ENCODE measurements around the gene PPIL6. TPM values are rescaled to one million over a fixed set of nuclear protein-coding genes. Genes with fewer than 3 reads are reported as not detected.

The PPIL6 gene
- total RNA-seq, 1 donor from 2014 or later: 2.2 TPM

GRCh38 chr6:109441069-109441816 lies 815 bp upstream of the PPIL6 start:
- H3K27ac Mint-ChIP-seq (ENCODE audit: unreplicated experiment): peak overlapping the region; percentile 90
- H3K9me3 Mint-ChIP-seq: no peaks in the 10 kb centered on the region
- H3K36me3 Mint-ChIP-seq (ENCODE audit: low read depth): peaks cover 5% of the 10 kb centered on the region
- DNase-seq (ENCODE audit: low read depth, low spot score): peak; percentile 26
- peaks cover 19% of the 10 kb centered on the region for H3K4me1 Mint-ChIP-seq
- TF ChIP-seq CTCF (conservative IDR thresholded peaks at IDR 0.05): peak; percentile 33
- H3K27me3 Mint-ChIP-seq (ENCODE audit: low read depth): no peaks in the 10 kb centered on the region
- peak overlapping the region; percentile 97 for H3K4me3 Mint-ChIP-seq

GRCh38 chr6:109436041-109436440 lies 4.4 kb downstream of the PPIL6 start:
- H3K36me3 Mint-ChIP-seq (ENCODE audit: low read depth): no peaks in the 10 kb centered on the region

GRCh38 chr6:109434456-109434855 lies 6.0 kb downstream of the PPIL6 start:
- no peak overlapping the region for H3K27ac Mint-ChIP-seq (ENCODE audit: unreplicated experiment)
- H3K4me3 Mint-ChIP-seq: no peak overlapping the region
- H3K9me3 Mint-ChIP-seq: no peaks in the 10 kb centered on the region
- H3K27me3 Mint-ChIP-seq (ENCODE audit: low read depth): no peaks in the 10 kb centered on the region
- no peaks in the 10 kb centered on the region for H3K36me3 Mint-ChIP-seq (ENCODE audit: low read depth)
- no peak for DNase-seq (ENCODE audit: low read depth, low spot score)
- no peak for TF ChIP-seq CTCF (conservative IDR thresholded peaks at IDR 0.05)
- peaks cover 2% of the 10 kb centered on the region for H3K4me1 Mint-ChIP-seq

More at GRCh38 chr6:109436041-109436440, 4.4 kb downstream of the PPIL6 start:
- no peaks in the 10 kb centered on the region for H3K27me3 Mint-ChIP-seq (ENCODE audit: low read depth)
- no peak overlapping the region for H3K27ac Mint-ChIP-seq (ENCODE audit: unreplicated experiment)
- DNase-seq (ENCODE audit: low read depth, low spot score): no peak
- peaks cover 8% of the 10 kb centered on the region for H3K4me1 Mint-ChIP-seq
- no peaks in the 10 kb centered on the region for H3K9me3 Mint-ChIP-seq
- TF ChIP-seq CTCF (conservative IDR thresholded peaks at IDR 0.05): no peak
- no peak overlapping the region for H3K4me3 Mint-ChIP-seq

GRCh38 chr6:109429496-109429895 lies 10.9 kb downstream of the PPIL6 start:
- Mint-ChIP-seq H3K27me3 (ENCODE audit: low read depth) (no peaks in the 10 kb centered on the region), H3K9me3 (no peaks in the 10 kb centered on the region), H3K36me3 (ENCODE audit: low read depth) (no peaks in the 10 kb centered on the region), H3K4me3 (no peak overlapping the region), H3K4me1 (no peaks in the 10 kb centered on the region), H3K27ac (ENCODE audit: unreplicated experiment) (no peak overlapping the region)
- no peak for DNase-seq (ENCODE audit: low read depth, low spot score)
- no peak for TF ChIP-seq CTCF (conservative IDR thresholded peaks at IDR 0.05)

GRCh38 chr6:109428889-109429477 lies 11.4 kb downstream of the PPIL6 start:
- Mint-ChIP-seq H3K4me1 (no peaks in the 10 kb centered on the region), H3K4me3 (no peak overlapping the region), H3K36me3 (ENCODE audit: low read depth) (no peaks in the 10 kb centered on the region), H3K27me3 (ENCODE audit: low read depth) (no peaks in the 10 kb centered on the region), H3K27ac (ENCODE audit: unreplicated experiment) (no peak overlapping the region), H3K9me3 (no peaks in the 10 kb centered on the region)
- no peak for DNase-seq (ENCODE audit: low read depth, low spot score)
- no peak for TF ChIP-seq CTCF (conservative IDR thresholded peaks at IDR 0.05)

Data from neural crest cell (in vitro differentiated cells).